ENCODE results near the gene MSH3. TPM values are rescaled to one million over a fixed set of nuclear protein-coding genes. Genes with fewer than 3 reads are reported as not detected.

The MSH3 gene
- total RNA-seq, 1 experiment from 2014 or later: 21.9 TPM

DNA sequence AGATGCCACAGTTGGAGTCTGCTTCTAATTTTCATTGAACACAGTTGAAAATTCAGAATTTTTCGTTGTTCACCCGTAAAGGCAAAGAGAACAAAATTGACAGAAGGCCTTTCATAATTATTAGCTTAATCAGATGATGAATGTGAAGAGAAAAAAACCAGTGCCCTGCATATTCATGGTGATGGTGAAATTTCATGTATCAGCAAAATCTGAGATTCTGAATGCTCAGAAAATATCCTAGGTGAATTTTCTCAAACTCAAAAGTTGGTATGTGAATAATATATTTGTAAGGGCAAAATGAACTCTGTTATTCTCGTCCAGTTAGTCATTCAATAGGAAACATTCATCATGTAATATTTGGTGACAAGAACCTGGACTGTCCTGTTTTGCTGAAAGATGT lies 136.2 kb downstream of the MSH3 start:
- H3K9me3 Mint-ChIP-seq (ENCODE audit: unreplicated experiment): no peaks in the 10 kb centered on the region
- CTCF ChIA-PET: no interaction called here
- no peaks in the 10 kb centered on the region for H3K4me1 Mint-ChIP-seq (ENCODE audit: insufficient read depth, unreplicated experiment)
- H3K36me3 Mint-ChIP-seq (ENCODE audit: insufficient read depth, unreplicated experiment): peaks cover 42% of the 10 kb centered on the region
- H3K27ac Mint-ChIP-seq (ENCODE audit: low read depth, unreplicated experiment): no peak overlapping the region
- POLR2A ChIA-PET: no interaction called here
- DNase-seq (ENCODE audit: unreplicated experiment): no peak
- BruUV-seq (replicated peaks): no TSS peak
- TF ChIP-seq, protein P1, sequence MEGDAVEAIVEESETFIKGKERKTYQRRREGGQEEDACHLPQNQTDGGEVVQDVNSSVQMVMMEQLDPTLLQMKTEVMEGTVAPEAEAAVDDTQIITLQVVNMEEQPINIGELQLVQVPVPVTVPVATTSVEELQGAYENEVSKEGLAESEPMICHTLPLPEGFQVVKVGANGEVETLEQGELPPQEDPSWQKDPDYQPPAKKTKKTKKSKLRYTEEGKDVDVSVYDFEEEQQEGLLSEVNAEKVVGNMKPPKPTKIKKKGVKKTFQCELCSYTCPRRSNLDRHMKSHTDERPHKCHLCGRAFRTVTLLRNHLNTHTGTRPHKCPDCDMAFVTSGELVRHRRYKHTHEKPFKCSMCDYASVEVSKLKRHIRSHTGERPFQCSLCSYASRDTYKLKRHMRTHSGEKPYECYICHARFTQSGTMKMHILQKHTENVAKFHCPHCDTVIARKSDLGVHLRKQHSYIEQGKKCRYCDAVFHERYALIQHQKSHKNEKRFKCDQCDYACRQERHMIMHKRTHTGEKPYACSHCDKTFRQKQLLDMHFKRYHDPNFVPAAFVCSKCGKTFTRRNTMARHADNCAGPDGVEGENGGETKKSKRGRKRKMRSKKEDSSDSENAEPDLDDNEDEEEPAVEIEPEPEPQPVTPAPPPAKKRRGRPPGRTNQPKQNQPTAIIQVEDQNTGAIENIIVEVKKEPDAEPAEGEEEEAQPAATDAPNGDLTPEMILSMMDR (IDR thresholded peaks at IDR 0.05; ENCODE audit: unreplicated experiment): no peak
- intact Hi-C loops (cut with micrococcal nuclease): no loop called here
- H3K4me3 Mint-ChIP-seq (ENCODE audit: unreplicated experiment): no peak overlapping the region
- no peaks in the 10 kb centered on the region for H3K27me3 Mint-ChIP-seq (ENCODE audit: insufficient read depth, unreplicated experiment)

- TF ChIP-seq, protein P1 (IDR thresholded peaks at IDR 0.05; ENCODE audit: unreplicated experiment): no peak
- ChIA-PET CTCF (interaction anchor here (1.0 to 1.1 kb wide), 2 partner anchors 372 to 401 kb away, joined by 3 read pairs; no protein-coding TSS in a partner anchor), POLR2A (no interaction called here)
- H3K27ac Mint-ChIP-seq (ENCODE audit: low read depth, unreplicated experiment): no peak overlapping the region
- H3K36me3 Mint-ChIP-seq (ENCODE audit: insufficient read depth, unreplicated experiment): peaks cover 45% of the 10 kb centered on the region
- BruUV-seq (replicated peaks): no TSS peak
- no peak for DNase-seq (ENCODE audit: unreplicated experiment)
- H3K4me1 Mint-ChIP-seq (ENCODE audit: insufficient read depth, unreplicated experiment): no peaks in the 10 kb centered on the region
- intact Hi-C loops (cut with micrococcal nuclease): no loop called here
- H3K4me3 Mint-ChIP-seq (ENCODE audit: unreplicated experiment): no peak overlapping the region
- H3K27me3 Mint-ChIP-seq (ENCODE audit: insufficient read depth, unreplicated experiment): no peaks in the 10 kb centered on the region
- no peaks in the 10 kb centered on the region for H3K9me3 Mint-ChIP-seq (ENCODE audit: unreplicated experiment)
These were observed 138.9 kb downstream of the MSH3 start for GRCh38 chr5:80793354-80793753.

- no peak overlapping the region for H3K27ac Mint-ChIP-seq (ENCODE audit: low read depth, unreplicated experiment)
- BruUV-seq (replicated peaks): no TSS peak
- H3K27me3 Mint-ChIP-seq (ENCODE audit: insufficient read depth, unreplicated experiment): no peaks in the 10 kb centered on the region
- H3K36me3 Mint-ChIP-seq (ENCODE audit: insufficient read depth, unreplicated experiment): peaks cover 18% of the 10 kb centered on the region
- intact Hi-C loops (cut with micrococcal nuclease): no loop called here
- ChIA-PET POLR2A (no interaction called here), CTCF (interaction anchor here (0.6 kb wide), 1 partner anchor 145 kb away, joined by 3 read pairs; no protein-coding TSS in a partner anchor)
- TF ChIP-seq, protein P1 (IDR thresholded peaks at IDR 0.05; ENCODE audit: unreplicated experiment): no peak
- H3K4me1 Mint-ChIP-seq (ENCODE audit: insufficient read depth, unreplicated experiment): no peaks in the 10 kb centered on the region
- H3K4me3 Mint-ChIP-seq (ENCODE audit: unreplicated experiment): no peak overlapping the region
- H3K9me3 Mint-ChIP-seq (ENCODE audit: unreplicated experiment): no peaks in the 10 kb centered on the region
- DNase-seq (ENCODE audit: unreplicated experiment): no peak
These were observed 142.4 kb downstream of the MSH3 start for GRCh38 chr5:80796846-80797245.

- H3K36me3 Mint-ChIP-seq (ENCODE audit: insufficient read depth, unreplicated experiment): peaks cover 11% of the 10 kb centered on the region
- no peak overlapping the region for H3K27ac Mint-ChIP-seq (ENCODE audit: low read depth, unreplicated experiment)
- CTCF ChIA-PET: no interaction called here
- H3K4me3 Mint-ChIP-seq (ENCODE audit: unreplicated experiment): no peak overlapping the region
- no peaks in the 10 kb centered on the region for H3K27me3 Mint-ChIP-seq (ENCODE audit: insufficient read depth, unreplicated experiment)
- no peak for DNase-seq (ENCODE audit: unreplicated experiment)
- TF ChIP-seq, protein P1 (IDR thresholded peaks at IDR 0.05; ENCODE audit: unreplicated experiment): no peak
- no peaks in the 10 kb centered on the region for H3K4me1 Mint-ChIP-seq (ENCODE audit: insufficient read depth, unreplicated experiment)
- intact Hi-C loops (cut with micrococcal nuclease): no loop called here
- POLR2A ChIA-PET: interaction anchor here (1.2 kb wide), 1 partner anchor 9 kb away, joined by 6 read pairs; no protein-coding TSS in a partner anchor
- BruUV-seq (replicated peaks): no TSS peak
- H3K9me3 Mint-ChIP-seq (ENCODE audit: unreplicated experiment): peaks cover under 1% of the 10 kb centered on the region
These were observed 143.1 kb downstream of the MSH3 start for GRCh38 chr5:80797428-80798024.

Data from MCF 10A (cell line).